Measurements from ENCODE around the gene PTPRT.

DNA sequence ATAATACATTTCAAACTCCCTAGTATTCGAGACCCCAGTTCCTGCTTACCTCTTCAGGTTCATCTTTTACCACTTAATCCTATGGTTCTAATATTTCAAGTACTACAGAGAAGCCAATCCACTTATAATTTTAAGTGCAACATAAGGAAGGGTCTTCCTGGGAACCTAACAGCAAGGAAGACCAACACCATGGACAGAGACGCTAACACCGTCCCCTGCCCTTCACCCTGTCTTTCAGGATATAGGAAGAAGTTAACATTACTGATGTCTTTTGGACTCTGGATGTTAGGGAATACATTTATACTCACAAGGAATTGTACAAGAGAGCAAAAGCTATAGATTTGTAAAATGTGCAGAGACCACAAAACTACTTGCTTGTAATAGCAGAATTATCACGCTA is 1006.6 kb downstream of the PTPRT start:
- TF ChIP-seq POLR2A (IDR thresholded peaks at IDR 0.05; ENCODE audit: low read depth, low read length): no peak
- TF ChIP-seq NFYA (IDR thresholded peaks at IDR 0.05; ENCODE audit: borderline replicate concordance, low read depth, low read length): no peak
- TF ChIP-seq HCFC1 (IDR thresholded peaks at IDR 0.05; ENCODE audit: low read length): no peak
- TF ChIP-seq RAD21 (IDR thresholded peaks at IDR 0.05; ENCODE audit: insufficient read depth, low read depth, low read length): no peak
- TF ChIP-seq, protein P1, sequence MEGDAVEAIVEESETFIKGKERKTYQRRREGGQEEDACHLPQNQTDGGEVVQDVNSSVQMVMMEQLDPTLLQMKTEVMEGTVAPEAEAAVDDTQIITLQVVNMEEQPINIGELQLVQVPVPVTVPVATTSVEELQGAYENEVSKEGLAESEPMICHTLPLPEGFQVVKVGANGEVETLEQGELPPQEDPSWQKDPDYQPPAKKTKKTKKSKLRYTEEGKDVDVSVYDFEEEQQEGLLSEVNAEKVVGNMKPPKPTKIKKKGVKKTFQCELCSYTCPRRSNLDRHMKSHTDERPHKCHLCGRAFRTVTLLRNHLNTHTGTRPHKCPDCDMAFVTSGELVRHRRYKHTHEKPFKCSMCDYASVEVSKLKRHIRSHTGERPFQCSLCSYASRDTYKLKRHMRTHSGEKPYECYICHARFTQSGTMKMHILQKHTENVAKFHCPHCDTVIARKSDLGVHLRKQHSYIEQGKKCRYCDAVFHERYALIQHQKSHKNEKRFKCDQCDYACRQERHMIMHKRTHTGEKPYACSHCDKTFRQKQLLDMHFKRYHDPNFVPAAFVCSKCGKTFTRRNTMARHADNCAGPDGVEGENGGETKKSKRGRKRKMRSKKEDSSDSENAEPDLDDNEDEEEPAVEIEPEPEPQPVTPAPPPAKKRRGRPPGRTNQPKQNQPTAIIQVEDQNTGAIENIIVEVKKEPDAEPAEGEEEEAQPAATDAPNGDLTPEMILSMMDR (IDR thresholded peaks at IDR 0.05 in 2 of 3, conservative IDR thresholded peaks at IDR 0.05 in 1 of 3; ENCODE audit: control insufficient read depth in 2 of 3, extremely low read depth in 1 of 3, insufficient read depth in 1 of 3, low read depth in 3 of 3, low read length in 3 of 3): no peak
- no peak for TF ChIP-seq SPI1 (IDR thresholded peaks at IDR 0.05; ENCODE audit: borderline replicate concordance, insufficient read depth, low read depth, low read length)
- no peak for TF ChIP-seq RFX5 (IDR thresholded peaks at IDR 0.05; ENCODE audit: low read depth, low read length)
- TF ChIP-seq, protein P2, sequence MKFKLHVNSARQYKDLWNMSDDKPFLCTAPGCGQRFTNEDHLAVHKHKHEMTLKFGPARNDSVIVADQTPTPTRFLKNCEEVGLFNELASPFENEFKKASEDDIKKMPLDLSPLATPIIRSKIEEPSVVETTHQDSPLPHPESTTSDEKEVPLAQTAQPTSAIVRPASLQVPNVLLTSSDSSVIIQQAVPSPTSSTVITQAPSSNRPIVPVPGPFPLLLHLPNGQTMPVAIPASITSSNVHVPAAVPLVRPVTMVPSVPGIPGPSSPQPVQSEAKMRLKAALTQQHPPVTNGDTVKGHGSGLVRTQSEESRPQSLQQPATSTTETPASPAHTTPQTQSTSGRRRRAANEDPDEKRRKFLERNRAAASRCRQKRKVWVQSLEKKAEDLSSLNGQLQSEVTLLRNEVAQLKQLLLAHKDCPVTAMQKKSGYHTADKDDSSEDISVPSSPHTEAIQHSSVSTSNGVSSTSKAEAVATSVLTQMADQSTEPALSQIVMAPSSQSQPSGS (IDR thresholded peaks at IDR 0.05; ENCODE audit: low read length): no peak
- TF ChIP-seq POLR2AphosphoS5 (IDR thresholded peaks at IDR 0.05; ENCODE audit: low read length): no peak
- TF ChIP-seq, protein P3, sequence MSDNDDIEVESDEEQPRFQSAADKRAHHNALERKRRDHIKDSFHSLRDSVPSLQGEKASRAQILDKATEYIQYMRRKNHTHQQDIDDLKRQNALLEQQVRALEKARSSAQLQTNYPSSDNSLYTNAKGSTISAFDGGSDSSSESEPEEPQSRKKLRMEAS (IDR thresholded peaks at IDR 0.05; ENCODE audit: low read depth, low read length): no peak
- TF ChIP-seq CEBPB (IDR thresholded peaks at IDR 0.05; ENCODE audit: borderline replicate concordance in 1 of 2, low read depth in 2 of 2, low read length in 2 of 2): no peak
- no peak for TF ChIP-seq CBX3 (IDR thresholded peaks at IDR 0.05; ENCODE audit: borderline replicate concordance, low read depth)
